Measurements from ENCODE around the gene MCFD2.
A peak's percentile ranks its signal among the peaks of the same experiment; 100 is the strongest.
"Not testable (repeated sequence)": the region's sequence is repeated elsewhere in the genome, so short reads cannot be mapped to it uniquely, and the experiment has no call there.

MCFD2 gene

DNA sequence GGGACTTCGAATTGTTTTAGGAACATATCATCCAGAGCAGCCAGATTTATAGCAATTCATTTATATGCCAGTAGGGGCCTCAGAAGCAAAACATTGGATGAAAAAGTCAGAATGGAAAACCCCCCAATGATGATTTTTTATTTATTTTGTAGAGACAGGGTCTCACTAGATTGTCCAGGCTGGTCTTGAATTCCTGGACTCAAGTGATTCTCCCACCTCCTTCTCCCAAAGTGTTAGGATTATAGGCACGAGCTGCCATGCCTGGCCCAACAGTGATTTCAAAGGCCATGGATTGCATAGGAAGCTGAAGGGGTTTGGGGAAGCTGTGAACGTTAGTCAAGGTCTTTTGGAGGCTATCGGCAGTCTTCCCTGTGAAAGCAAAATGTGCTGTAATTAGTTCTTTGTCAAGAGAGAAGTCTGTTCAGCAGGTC, 21.9 kb upstream of the MCFD2 start:
- no peak for DNase-seq (ENCODE audit: low read depth in 3 of 3)

- no peak for DNase-seq (ENCODE audit: low read depth in 3 of 3)
Observed at GRCh38 chr2:46936566-46936965, 21.0 kb upstream of the MCFD2 start.

DNA sequence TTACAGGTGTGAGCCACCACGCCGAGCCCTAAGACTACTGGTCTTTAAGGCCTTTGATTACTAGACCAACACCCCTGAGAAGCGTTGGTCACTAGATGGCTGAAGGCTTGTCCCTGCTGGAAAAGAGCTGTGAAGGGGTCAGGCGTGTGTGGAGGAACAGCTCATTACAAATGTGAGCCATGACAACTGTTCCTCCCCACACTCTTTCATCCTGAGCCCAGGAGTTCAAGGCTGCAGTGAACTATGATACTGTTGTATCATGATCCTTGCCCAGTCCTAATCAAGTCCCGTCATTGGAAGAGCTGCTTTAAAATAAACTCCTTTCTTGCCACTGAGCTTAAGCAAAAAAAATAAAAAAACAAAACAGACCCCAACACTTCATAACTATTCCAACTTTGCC, 19.5 kb upstream of the MCFD2 start:
- DNase-seq (ENCODE audit: low read depth in 3 of 3): no peak

- DNase-seq (ENCODE audit: low read depth in 3 of 3): no peak
Observed at GRCh38 chr2:46929612-46930011, 14.0 kb upstream of the MCFD2 start.

DNA sequence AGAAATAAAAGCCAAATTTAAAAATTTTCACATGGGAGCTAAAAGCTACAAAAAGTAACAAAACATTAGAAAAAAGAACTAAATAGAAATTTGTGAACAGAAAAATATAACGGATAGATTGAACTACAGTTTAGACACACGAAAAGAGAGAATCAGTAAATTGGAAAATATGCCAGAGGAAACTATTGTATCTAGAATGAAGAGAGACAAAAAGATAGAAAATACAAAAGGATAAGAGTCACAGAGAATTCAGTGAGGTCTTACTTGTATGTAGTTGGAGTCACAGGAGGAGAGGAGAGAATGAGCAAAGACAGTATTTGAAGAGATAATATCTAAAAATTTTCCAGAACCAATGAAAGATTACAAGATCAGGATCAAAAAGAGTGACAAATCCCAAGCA, 11.3 kb upstream of the MCFD2 start:
- DNase-seq (ENCODE audit: low read depth in 3 of 3): no peak

DNA sequence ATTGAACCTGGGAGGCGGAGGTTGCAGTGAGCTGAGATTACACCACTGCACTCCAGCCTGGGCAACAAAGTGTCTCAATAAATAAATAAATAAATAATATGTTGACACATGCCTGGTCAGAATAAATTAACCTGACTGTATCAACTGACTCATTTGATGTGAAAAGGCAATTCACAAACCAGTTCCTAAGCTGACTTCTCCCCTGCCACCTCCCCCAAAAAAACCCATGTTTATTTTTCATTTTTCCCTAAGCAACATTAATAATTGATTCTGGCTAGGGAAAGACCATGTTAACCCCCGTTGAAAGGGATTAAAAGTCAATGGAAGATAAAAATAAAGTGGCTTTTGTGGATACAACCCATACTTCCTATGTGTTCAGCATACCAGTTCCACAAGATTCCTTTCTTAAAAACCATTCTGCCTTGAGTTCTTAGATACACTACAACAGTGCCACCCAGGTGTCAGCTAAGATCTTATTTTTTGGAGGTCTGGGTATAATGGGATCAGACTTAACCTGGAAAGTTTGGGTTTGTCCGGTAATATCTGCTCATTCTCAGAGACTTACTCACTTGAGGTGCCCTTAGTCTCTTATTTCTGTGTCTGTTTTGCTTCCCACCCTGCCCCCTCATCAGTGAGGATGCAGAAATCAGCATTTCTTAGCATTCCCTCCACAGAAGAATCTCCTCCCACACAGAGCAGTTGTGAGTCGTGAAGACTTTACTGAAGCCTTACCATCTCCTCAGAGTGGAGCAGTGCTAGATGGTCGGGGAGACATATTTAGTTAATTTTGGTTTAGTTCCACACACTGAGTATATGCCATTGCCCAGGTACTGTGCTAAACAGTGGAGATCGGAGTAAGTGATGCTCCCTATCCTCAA, 10.1 kb upstream of the MCFD2 start:
- DNase-seq (ENCODE audit: low read depth in 3 of 3): no peak

DNA sequence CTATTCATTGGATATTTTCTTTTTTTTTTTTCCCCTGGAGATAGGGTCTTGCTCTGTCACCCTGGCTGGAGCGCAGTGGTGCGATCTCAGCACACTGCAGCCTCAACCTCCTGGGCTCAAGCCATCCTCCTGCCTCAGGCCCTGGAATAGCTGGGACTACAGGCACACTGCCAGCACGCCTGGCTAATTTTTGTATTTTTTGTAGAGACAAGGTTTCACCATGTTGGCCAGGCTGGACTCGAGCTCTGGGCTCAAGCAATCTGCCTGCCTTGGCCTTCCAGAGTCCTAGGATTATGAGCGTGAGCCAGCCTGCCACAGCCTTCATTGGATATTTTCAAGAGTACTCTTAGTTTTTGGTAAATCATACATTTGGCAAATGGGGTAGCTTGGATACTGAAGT, 9.0 kb upstream of the MCFD2 start:
- DNase-seq (ENCODE audit: low read depth in 3 of 3): no peak

- no peak for DNase-seq (ENCODE audit: low read depth in 3 of 3)
Observed at GRCh38 chr2:46924038-46924437, 8.4 kb upstream of the MCFD2 start.

DNA sequence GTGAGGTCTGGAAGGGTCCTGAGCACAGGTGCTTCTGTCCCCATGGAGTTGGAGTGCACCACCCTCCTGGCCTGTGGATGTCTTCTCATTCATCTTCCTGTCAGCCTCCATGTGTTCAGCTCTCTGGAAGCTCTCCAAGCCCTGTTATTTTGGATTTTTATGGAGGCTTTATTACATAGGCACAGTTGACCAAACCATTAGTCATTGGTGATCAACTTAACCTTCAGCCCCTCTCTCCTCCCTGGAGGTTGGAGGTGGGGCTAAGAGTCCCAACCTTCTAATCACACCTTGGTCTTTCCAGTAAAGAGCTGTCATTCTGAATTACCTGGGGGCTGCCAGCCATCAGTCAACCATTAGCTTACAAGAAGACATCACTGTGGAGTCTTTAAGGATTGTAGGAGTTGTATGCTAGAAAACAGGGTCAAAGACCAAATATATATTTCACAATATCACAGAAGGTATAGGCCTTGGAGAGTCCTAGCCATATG, 7.5 kb upstream of the MCFD2 start:
- no peak for DNase-seq (ENCODE audit: low read depth in 3 of 3)

- no peak for DNase-seq (ENCODE audit: low read depth in 3 of 3)
Observed at GRCh38 chr2:46922606-46923005, 7.0 kb upstream of the MCFD2 start.

DNA sequence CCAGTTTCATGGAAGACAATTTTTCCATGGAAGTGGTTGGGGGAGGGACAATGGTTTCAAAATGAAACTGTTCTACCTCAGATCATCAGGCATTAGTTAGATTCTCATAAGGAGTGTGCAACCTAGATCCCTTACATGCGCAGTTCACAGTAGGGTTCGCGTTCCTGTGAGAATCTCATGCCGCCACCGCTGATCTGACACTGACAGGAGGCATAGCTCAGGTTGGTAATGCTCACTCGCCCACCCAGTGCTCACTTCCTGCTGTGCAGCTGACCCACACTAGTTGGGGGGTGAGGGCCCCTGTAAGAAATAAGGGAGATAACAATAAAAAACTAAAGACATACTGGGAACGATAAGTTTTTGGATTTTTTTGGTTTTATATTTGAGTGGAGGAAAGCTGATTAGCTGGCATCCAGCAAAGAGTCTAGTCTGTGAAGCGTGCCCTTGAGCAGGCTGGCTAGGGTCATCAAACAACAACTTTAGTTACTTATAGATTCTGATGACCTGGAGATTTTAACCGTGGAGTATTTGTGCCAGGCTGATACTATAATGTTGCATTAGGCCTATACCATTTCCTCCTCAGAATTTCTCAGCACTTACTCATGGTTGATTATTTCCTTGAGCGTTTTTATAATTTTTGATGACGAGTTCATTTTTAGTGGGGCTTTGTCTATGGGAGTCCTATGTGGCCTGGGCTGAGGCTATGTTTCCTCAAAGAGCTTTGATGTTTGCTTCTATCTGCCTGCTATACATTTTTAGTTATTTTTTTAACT, 6.3 kb upstream of the MCFD2 start:
- DNase-seq (ENCODE audit: low read depth in 3 of 3): no peak

DNA sequence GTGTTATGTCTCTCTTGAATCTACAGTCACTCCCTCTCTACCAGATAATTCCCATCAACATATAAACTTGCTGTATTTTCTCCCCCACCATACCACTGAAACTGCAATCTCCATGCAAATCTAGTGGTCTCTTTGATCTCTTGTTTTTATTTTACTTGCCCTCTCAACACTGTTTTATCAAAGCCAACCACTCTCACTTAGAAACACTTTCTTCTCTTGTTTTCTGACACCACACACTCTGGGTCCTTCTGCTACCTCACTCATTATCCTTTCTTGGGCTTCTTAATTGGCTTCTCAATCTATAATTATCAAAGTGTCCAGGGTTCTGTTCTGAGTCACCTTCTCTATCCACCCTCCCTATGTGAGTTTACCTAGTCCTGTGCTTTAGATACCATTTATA, 2.0 kb upstream of the MCFD2 start:
- DNase-seq (ENCODE audit: low read depth in 3 of 3): no peak

DNA sequence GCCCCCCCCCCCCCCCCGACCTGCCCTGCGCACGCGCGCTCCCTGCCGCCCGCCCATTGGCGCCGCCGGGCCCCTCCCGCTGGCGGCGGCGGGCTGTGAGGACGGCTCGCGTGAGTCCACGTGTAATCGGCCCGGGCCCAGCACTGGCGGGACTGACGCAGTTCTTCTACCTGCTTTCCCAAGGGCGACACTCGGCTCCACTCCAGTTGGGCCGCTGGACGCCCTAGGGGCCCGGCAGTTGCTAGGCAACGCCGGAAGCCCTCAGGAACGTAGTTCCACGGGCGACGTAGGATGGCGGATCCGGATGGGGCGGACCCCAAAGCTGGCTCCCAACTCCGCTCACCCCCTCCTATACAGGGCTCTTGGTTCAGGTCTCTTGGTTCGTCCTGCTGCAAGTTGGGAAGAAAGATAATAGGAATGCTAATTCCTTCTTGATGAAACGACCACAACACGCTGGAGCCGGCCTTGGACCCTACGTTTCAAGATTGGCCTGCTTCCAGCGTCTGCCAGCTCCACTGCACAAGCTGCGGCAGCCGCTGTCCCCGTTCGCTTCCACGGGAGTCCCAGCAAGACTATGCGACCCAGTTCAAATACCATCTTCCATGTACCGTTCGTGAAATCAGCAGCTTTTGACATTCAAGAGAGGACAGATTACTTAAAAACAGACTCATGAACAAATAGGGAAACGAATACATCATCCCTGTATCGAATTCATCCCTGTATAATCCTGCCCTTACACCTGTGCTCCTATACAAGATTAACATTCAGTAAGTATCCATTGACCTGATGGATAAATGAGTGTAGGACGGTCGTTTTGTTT, 415 bp upstream of the MCFD2 start:
- DNase-seq (ENCODE audit: low read depth in 3 of 3): peak; percentile 50 to 71 (median 64)

DNA sequence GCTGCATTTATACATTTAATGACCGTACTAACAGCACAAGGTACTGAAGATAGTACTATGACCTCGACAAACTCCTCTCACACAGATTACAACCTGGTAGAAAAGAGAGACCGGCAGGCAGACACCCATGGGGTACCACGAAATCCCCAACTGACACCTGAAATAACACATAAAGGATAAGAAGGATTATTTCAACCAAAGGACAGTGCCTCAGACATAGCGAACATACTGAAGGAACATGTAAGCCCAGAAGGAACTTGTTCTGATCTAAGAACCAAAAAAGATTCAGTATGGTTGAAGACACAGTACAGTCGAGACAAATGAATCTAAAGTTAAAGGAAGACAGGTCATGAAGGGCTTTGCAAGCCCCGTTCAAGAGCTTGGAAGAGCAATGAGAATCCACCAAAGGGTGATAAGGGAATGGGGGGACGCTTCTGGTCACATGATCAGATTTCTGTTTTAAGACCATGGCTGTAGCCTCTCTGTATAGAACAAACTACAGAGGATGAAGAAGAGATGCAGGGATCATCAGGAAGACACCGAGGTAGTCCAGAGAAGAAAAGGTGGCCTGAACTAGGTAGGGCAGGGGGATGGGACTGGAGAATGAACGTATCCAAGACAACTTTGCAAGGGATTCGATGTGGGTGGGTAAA, 902 bp downstream of the MCFD2 start:
- DNase-seq (ENCODE audit: low read depth in 3 of 3): no peak

- DNase-seq (ENCODE audit: low read depth in 3 of 3): no peak
Observed at GRCh38 chr2:46913471-46914381, 1.9 kb downstream of the MCFD2 start.

DNA sequence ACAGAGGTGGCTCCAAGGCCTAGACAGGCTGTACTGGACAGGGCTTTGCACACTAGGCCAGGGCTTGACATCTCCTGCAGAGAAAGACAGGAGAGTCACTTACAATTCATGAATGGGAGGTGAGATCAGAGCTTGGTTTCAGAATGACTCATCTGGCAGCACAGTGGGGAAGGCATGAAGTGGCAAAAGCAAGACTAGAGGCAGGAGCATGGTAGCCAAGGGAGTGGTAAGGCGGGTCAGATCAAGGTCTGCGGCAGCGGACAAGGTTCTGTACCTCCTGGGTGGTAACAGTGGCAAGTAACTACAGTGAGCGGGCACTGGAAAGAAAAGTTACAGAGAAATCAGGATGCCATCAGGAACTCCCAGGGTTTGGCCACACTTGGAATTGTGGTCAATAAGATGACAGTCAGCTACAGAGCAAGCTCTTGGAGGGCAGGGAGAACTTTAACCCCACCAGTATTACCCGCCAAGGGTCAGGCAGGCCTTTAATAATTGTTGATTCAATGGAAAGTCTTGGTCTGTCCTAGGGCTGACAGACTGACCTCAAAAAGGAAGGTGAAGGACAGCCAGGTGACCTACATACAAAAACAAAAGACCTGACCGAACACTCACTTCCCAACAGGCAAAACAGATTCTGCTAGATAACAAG, 5.7 kb downstream of the MCFD2 start:
- DNase-seq (ENCODE audit: low read depth in 3 of 3): peak in 2 of 3 donors; percentile 6 to 35

- DNase-seq (ENCODE audit: low read depth in 3 of 3): no peak
Observed at GRCh38 chr2:46909150-46909549, 6.5 kb downstream of the MCFD2 start.

DNA sequence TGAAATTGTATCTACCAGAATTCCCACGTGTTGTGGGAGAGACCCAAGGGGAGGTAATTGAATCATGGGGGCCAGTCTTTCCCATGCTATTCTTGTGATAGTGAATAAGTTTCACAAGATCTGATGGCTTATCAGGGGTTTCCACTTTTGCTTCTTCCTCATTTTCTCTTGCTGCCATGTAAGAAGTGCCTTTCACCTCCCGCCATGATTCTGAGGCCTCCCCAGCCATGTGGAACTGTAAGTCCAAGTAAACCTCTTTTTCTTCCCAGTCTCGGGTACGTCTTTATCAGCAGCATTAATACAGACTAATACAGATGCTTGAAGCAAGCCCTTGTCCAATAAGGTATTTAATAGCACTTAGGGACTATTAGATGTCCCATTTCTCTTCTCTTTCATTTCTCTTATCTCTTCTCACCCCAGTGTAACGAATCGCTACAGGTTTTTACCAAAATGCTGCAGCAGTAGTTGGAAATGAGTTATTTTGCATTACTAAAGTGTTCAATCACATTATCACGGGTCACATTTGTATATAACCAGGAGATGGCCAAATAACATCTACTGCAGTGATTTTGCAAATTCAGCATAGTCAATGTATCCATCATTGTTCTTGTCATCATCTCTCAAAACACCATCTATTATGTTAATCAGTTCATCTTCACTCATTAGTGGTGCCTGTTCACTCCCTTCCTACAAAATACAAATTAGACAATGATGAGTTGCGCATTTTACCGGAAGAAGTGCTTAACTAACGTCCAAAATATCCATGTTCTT, 10.5 kb downstream of the MCFD2 start:
- not testable (repeated sequence) for DNase-seq (ENCODE audit: low read depth in 3 of 3)

DNA sequence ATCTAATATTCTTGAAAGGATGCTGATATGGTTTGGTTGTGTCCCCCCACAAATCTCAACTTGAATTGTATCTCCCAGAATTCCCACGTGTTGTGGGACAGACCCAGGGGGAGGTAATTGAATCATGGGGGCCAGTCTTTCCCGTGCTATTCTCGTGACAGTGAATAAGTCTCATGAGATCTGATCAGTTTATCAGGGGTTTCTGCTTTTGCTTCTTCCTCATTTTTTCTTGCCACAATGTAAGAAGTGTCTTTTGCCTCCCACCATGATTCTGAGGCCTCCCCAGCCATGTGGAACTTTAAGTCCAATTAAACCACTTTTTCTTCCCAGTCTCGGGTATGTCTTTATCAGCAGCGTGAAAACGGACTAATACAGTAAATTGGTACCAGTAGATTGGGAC, 12.6 kb downstream of the MCFD2 start:
- DNase-seq (ENCODE audit: low read depth in 3 of 3): not testable (repeated sequence)

Measured in stimulated activated CD4-positive, alpha-beta T cell treated with anti-CD3 and anti-CD28 coated beads, TNF-alpha, amount 100 ng/mL, for 48 hours (primary cell).